ENCODE data around the gene OR14A2.

The OR14A2 gene

GRCh38 chr1:247680171-247680570, 67.8 kb downstream of the OR14A2 start:
- ATAC-seq, result no peak
- no peak for TF ChIP-seq TCF4 (CRISPR knock-in tag; IDR thresholded peaks at IDR 0.05; ENCODE audit: borderline replicate concordance)
- no peak for TF ChIP-seq OSR1 (CRISPR knock-in tag; IDR thresholded peaks at IDR 0.05)
- TF ChIP-seq, protein P1, sequence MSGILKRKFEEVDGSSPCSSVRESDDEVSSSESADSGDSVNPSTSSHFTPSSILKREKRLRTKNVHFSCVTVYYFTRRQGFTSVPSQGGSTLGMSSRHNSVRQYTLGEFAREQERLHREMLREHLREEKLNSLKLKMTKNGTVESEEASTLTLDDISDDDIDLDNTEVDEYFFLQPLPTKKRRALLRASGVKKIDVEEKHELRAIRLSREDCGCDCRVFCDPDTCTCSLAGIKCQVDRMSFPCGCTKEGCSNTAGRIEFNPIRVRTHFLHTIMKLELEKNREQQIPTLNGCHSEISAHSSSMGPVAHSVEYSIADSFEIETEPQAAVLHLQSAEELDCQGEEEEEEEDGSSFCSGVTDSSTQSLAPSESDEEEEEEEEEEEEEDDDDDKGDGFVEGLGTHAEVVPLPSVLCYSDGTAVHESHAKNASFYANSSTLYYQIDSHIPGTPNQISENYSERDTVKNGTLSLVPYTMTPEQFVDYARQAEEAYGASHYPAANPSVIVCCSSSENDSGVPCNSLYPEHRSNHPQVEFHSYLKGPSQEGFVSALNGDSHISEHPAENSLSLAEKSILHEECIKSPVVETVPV (CRISPR knock-in tag; IDR thresholded peaks at IDR 0.05), result no peak
- TF ChIP-seq RARB (CRISPR knock-in tag; IDR thresholded peaks at IDR 0.05), result no peak
- TF ChIP-seq, protein P2, sequence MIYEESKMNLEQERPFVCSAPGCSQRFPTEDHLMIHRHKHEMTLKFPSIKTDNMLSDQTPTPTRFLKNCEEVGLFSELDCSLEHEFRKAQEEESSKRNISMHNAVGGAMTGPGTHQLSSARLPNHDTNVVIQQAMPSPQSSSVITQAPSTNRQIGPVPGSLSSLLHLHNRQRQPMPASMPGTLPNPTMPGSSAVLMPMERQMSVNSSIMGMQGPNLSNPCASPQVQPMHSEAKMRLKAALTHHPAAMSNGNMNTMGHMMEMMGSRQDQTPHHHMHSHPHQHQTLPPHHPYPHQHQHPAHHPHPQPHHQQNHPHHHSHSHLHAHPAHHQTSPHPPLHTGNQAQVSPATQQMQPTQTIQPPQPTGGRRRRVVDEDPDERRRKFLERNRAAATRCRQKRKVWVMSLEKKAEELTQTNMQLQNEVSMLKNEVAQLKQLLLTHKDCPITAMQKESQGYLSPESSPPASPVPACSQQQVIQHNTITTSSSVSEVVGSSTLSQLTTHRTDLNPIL (CRISPR knock-in tag; IDR thresholded peaks at IDR 0.05; ENCODE audit: low read depth), result no peak
- TF ChIP-seq GLIS3 (CRISPR knock-in tag; IDR thresholded peaks at IDR 0.05), result no peak
- no peak for TF ChIP-seq TSHZ2 (CRISPR knock-in tag; IDR thresholded peaks at IDR 0.05)
- TF ChIP-seq ZC3H10 (CRISPR knock-in tag; IDR thresholded peaks at IDR 0.05), result no peak
- TF ChIP-seq PATZ1 (CRISPR knock-in tag; IDR thresholded peaks at IDR 0.05; ENCODE audit: borderline replicate concordance), result no peak
- TF ChIP-seq ISL1 (CRISPR knock-in tag; IDR thresholded peaks at IDR 0.05), result no peak
- TF ChIP-seq ZFP30 (CRISPR knock-in tag; IDR thresholded peaks at IDR 0.05), result no peak
- TF ChIP-seq ZNF8 (CRISPR knock-in tag; IDR thresholded peaks at IDR 0.05), result no peak
- TF ChIP-seq SNAI2 (CRISPR knock-in tag; IDR thresholded peaks at IDR 0.05), result no peak

GRCh38 chr1:247679639-247680038, 68.3 kb downstream of the OR14A2 start, which contains the start of gene OR13G1:
Gene OR13G1 (minus strand): TSS chr1:247679739. CDS start chr1:247673041, 6,698 bp downstream.
- TF ChIP-seq CSDC2 (CRISPR knock-in tag; IDR thresholded peaks at IDR 0.05) (no peak), ZC3H10 (CRISPR knock-in tag; IDR thresholded peaks at IDR 0.05) (no peak), ZNF8 (CRISPR knock-in tag; IDR thresholded peaks at IDR 0.05) (no peak), TCF4 (CRISPR knock-in tag; IDR thresholded peaks at IDR 0.05; ENCODE audit: borderline replicate concordance) (no peak), ARNTL (CRISPR knock-in tag; IDR thresholded peaks at IDR 0.05; ENCODE audit: borderline replicate concordance, low read depth) (no peak), ESRRG (CRISPR knock-in tag; IDR thresholded peaks at IDR 0.05) (no peak), OSR1 (CRISPR knock-in tag; IDR thresholded peaks at IDR 0.05) (no peak), TSHZ2 (CRISPR knock-in tag; IDR thresholded peaks at IDR 0.05) (no peak), PPARA (CRISPR knock-in tag; IDR thresholded peaks at IDR 0.05; ENCODE audit: borderline replicate concordance) (no peak), RARB (CRISPR knock-in tag; IDR thresholded peaks at IDR 0.05) (no peak), ZFP30 (CRISPR knock-in tag; IDR thresholded peaks at IDR 0.05) (no peak), GLIS3 (CRISPR knock-in tag; IDR thresholded peaks at IDR 0.05) (no peak), ZNF70 (CRISPR knock-in tag; IDR thresholded peaks at IDR 0.05) (no peak), PATZ1 (CRISPR knock-in tag; IDR thresholded peaks at IDR 0.05; ENCODE audit: borderline replicate concordance) (no peak)
- TF ChIP-seq, protein P3, sequence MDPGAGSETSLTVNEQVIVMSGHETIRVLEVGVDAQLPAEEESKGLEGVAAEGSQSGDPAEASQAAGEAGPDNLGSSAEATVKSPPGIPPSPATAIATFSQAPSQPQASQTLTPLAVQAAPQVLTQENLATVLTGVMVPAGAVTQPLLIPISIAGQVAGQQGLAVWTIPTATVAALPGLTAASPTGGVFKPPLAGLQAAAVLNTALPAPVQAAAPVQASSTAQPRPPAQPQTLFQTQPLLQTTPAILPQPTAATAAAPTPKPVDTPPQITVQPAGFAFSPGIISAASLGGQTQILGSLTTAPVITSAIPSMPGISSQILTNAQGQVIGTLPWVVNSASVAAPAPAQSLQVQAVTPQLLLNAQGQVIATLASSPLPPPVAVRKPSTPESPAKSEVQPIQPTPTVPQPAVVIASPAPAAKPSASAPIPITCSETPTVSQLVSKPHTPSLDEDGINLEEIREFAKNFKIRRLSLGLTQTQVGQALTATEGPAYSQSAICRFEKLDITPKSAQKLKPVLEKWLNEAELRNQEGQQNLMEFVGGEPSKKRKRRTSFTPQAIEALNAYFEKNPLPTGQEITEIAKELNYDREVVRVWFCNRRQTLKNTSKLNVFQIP (CRISPR knock-in tag; IDR thresholded peaks at IDR 0.05; ENCODE audit: borderline replicate concordance, low read depth), result no peak
- TF ChIP-seq, protein P1 (CRISPR knock-in tag; IDR thresholded peaks at IDR 0.05), result no peak
- TF ChIP-seq, protein P2 (CRISPR knock-in tag; IDR thresholded peaks at IDR 0.05; ENCODE audit: low read depth), result no peak
- no peak for ATAC-seq
